Activated CD8-positive, alpha-beta memory T cell treated with anti-CD3 and anti-CD28 coated beads, Interleukin-2, amount 50 U/mL, for 1 hour (primary cell): ENCODE results near the gene MAP3K12.
"Not testable (repeated sequence)": the region's sequence is repeated elsewhere in the genome, so short reads cannot be mapped to it uniquely, and the experiment has no call there.

Experiments
- DNase-seq: peaks from one replicate; pipeline ENCODE4 v3.0.0-alpha.2; 2020; ENCODE audit errors: extremely low read depth

The MAP3K12 gene

GRCh38 chr12:53492188-53492587 lies 7.1 kb downstream of the MAP3K12 start:
- no peak for DNase-seq

GRCh38 chr12:53489242-53489864 lies 9.9 kb downstream of the MAP3K12 start:
- no peak for DNase-seq

GRCh38 chr12:53486736-53487487 lies 12.3 kb downstream of the MAP3K12 start:
- DNase-seq = no peak

GRCh38 chr12:53485955-53486735 lies 13.1 kb downstream of the MAP3K12 start:
- no peak for DNase-seq

- DNase-seq = no peak
Observed at GRCh38 chr12:53484686-53485575, 14.3 kb downstream of the MAP3K12 start.

GRCh38 chr12:53483979-53484377 lies 15.3 kb downstream of the MAP3K12 start:
- no peak for DNase-seq

- DNase-seq = no peak
Observed at GRCh38 chr12:53483225-53483978, 15.9 kb downstream of the MAP3K12 start.

- DNase-seq = no peak
Observed at GRCh38 chr12:53482626-53483168, 16.6 kb downstream of the MAP3K12 start.

GRCh38 chr12:53481939-53482586 lies 17.2 kb downstream of the MAP3K12 start:
- no peak for DNase-seq

GRCh38 chr12:53481458-53481857 lies 17.8 kb downstream of the MAP3K12 start:
- not testable (repeated sequence) for DNase-seq

GRCh38 chr12:53480491-53481442 lies 18.5 kb downstream of the MAP3K12 start:
- no peak for DNase-seq

- DNase-seq = no peak
Observed at GRCh38 chr12:53479331-53479730, 19.9 kb downstream of the MAP3K12 start.

- no peak for DNase-seq
Observed at GRCh38 chr12:53478865-53479264, 20.4 kb downstream of the MAP3K12 start.

- no peak for DNase-seq
Observed at GRCh38 chr12:53476769-53477209, 22.5 kb downstream of the MAP3K12 start.

- no peak for DNase-seq
Observed at GRCh38 chr12:53474819-53475218, 24.4 kb downstream of the MAP3K12 start.

GRCh38 chr12:53474077-53474476 lies 25.2 kb downstream of the MAP3K12 start:
- DNase-seq = no peak

- DNase-seq = no peak
Observed at GRCh38 chr12:53472056-53472582, 27.1 kb downstream of the MAP3K12 start.

- no peak for DNase-seq
Observed at GRCh38 chr12:53468282-53468681, 31.0 kb downstream of the MAP3K12 start.

- no peak for DNase-seq
Observed at GRCh38 chr12:53467880-53468279, 31.4 kb downstream of the MAP3K12 start.
